Endodermal cell (in vitro differentiated cells): ENCODE results near the gene SLC31A1. TPM values are rescaled to one million over a fixed set of nuclear protein-coding genes. Genes with fewer than 3 reads are reported as not detected.

Experiments used
- DNase-seq: peaks from one replicate; pipeline ENCODE4 v3.0.0-alpha.2; 2017
- H3K27ac ChIP-seq: 2 replicates; pipeline ENCODE4 v1.5.1; 2013; ENCODE audit warnings: mild to moderate bottlenecking, low read depth, low read length, moderate library complexity
- H3K27me3 ChIP-seq: 2 replicates; pipeline ENCODE4 v1.6.1; 2013; ENCODE audit warnings: mild to moderate bottlenecking, low read length, moderate library complexity; ENCODE audit not compliant: insufficient read depth, control insufficient read depth, poor library complexity, severe bottlenecking
- H3K36me3 ChIP-seq: 2 replicates; pipeline ENCODE4 v1.7.0; 2013; ENCODE audit warnings: mild to moderate bottlenecking, low read length, moderate library complexity; ENCODE audit not compliant: control insufficient read depth, insufficient read depth
- H3K4me1 ChIP-seq: one replicate; pipeline ENCODE4 v1.7.0; 2013; ENCODE audit warnings: low read length; ENCODE audit not compliant: control insufficient read depth, insufficient read depth
- H3K4me3 ChIP-seq: 2 replicates; pipeline ENCODE4 v1.5.1; 2013; ENCODE audit warnings: mild to moderate bottlenecking, low read length, moderate library complexity
- H3K9ac ChIP-seq: 2 replicates; pipeline ENCODE4 v1.6.1; 2013; ENCODE audit warnings: mild to moderate bottlenecking, low read length, moderate library complexity; ENCODE audit not compliant: poor library complexity, severe bottlenecking; ENCODE audit errors: extremely low read depth
- H3K9me3 ChIP-seq: 2 replicates; pipeline ENCODE4 v1.6.1; 2013; ENCODE audit warnings: mild to moderate bottlenecking, low read length, moderate library complexity; ENCODE audit not compliant: control insufficient read depth
- H3K27ac Mint-ChIP-seq: 2 replicates; pipeline ENCODE4 v1.8.0; 2020; ENCODE audit warnings: mixed read lengths
- H3K27me3 Mint-ChIP-seq: 2 replicates; pipeline ENCODE4 v1.8.0; 2021; ENCODE audit warnings: mild to moderate bottlenecking, mixed read lengths; ENCODE audit not compliant: insufficient read depth
- H3K36me3 Mint-ChIP-seq: 2 replicates; pipeline ENCODE4 v1.8.0; 2020; ENCODE audit warnings: low read depth, mixed read lengths
- H3K4me1 Mint-ChIP-seq: 2 replicates; pipeline ENCODE4 v1.8.0; 2020; ENCODE audit warnings: mixed read lengths
- H3K4me3 Mint-ChIP-seq: 2 replicates; pipeline ENCODE4 v1.8.0; 2020; ENCODE audit warnings: mild to moderate bottlenecking, moderate library complexity, mixed read lengths
- H3K9me3 Mint-ChIP-seq: 2 replicates; pipeline ENCODE4 v1.8.0; 2020; ENCODE audit warnings: mild to moderate bottlenecking, mixed read lengths
- CTCF ChIP-seq: fragments of 200-600 bp; sonication (generic); conservative IDR thresholded peaks from 2 replicates; pipeline ENCODE4 v1.5.0; 2021; ENCODE audit warnings: antibody characterized with exemption, mild to moderate bottlenecking
- WGBS, 2 experiments: methylation state at CpG; one replicate each; pipeline versions ENCODE4 v1.1.5 to v1.1.7; 2013; ENCODE audit warnings: missing lambda C conversion rate in 2 of 2, mixed read lengths in 1 of 2; ENCODE audit not compliant: insufficient coverage in 1 of 2, insufficient read length in 1 of 2; 5-methylcytosine and 5-hydroxymethylcytosine counted together
- total RNA-seq, 2 donors: library from RNA; stranded (reverse); fragmentation: NEBNext Ultra II Directional in 1 of 2; extraction: Animal tissue kit (Norgen Biotek cat#: 25700) in 1 of 2; gene quantifications; 2 replicates in 1 of 2; 3 replicates in 1 of 2; pipeline ENCODE4 v1.2.1, GENCODE V29; 2021

SLC31A1 gene
- total RNA-seq, 2 donors from 2014 or later: 29.1 to 32.4 TPM

- H3K27me3 Mint-ChIP-seq: no peaks in the 10 kb centered on the region
These were observed 17.0 kb downstream of the SLC31A1 start for GRCh38 chr9:113238202-113238858.

GRCh38 chr9:113238859-113239232 is 17.5 kb downstream of the SLC31A1 start:
- Histone ChIP-seq H3K4me1 (no peaks in the 10 kb centered on the region), H3K4me3 (no peak overlapping the region), H3K36me3 (no peaks in the 10 kb centered on the region), H3K9ac (no peak overlapping the region), H3K9me3 (no peaks in the 10 kb centered on the region), H3K27me3 (no peaks in the 10 kb centered on the region), H3K27ac (no peak overlapping the region)
- TF ChIP-seq CTCF: no peak
- H3K4me1 Mint-ChIP-seq: no peaks in the 10 kb centered on the region
- H3K36me3 Mint-ChIP-seq: no peaks in the 10 kb centered on the region
- no peak for DNase-seq
- H3K27me3 Mint-ChIP-seq: no peaks in the 10 kb centered on the region
- H3K27ac Mint-ChIP-seq: no peak overlapping the region
- no peak overlapping the region for H3K4me3 Mint-ChIP-seq
- no peaks in the 10 kb centered on the region for H3K9me3 Mint-ChIP-seq
- 90 to 94% methylated on average over 4 of the region's 4 CpGs for WGBS, 2 experiments

More at GRCh38 chr9:113238202-113238858, 17.0 kb downstream of the SLC31A1 start:
- no peak for DNase-seq
- H3K36me3 Mint-ChIP-seq: no peaks in the 10 kb centered on the region
- no peaks in the 10 kb centered on the region for H3K4me1 Mint-ChIP-seq
- no peaks in the 10 kb centered on the region for H3K4me1 ChIP-seq
- H3K27ac Mint-ChIP-seq: no peak overlapping the region
- no peaks in the 10 kb centered on the region for H3K27me3 ChIP-seq
- H3K9ac ChIP-seq: no peak overlapping the region
- no peak for TF ChIP-seq CTCF
- H3K4me3 Mint-ChIP-seq: no peak overlapping the region
- H3K9me3 Mint-ChIP-seq: no peaks in the 10 kb centered on the region
- no peaks in the 10 kb centered on the region for H3K9me3 ChIP-seq
- no peak overlapping the region for H3K4me3 ChIP-seq
- H3K27ac ChIP-seq: no peak overlapping the region
- H3K36me3 ChIP-seq: no peaks in the 10 kb centered on the region
- 94 to 96% methylated on average over 8 to 10 of the region's 10 CpGs for WGBS, 2 experiments

- Histone ChIP-seq H3K27ac (no peak overlapping the region), H3K36me3 (no peaks in the 10 kb centered on the region), H3K9me3 (no peaks in the 10 kb centered on the region), H3K4me3 (no peak overlapping the region), H3K4me1 (no peaks in the 10 kb centered on the region), H3K9ac (no peak overlapping the region), H3K27me3 (no peaks in the 10 kb centered on the region)
- Mint-ChIP-seq H3K4me3 (no peak overlapping the region), H3K9me3 (no peaks in the 10 kb centered on the region), H3K27ac (no peak overlapping the region), H3K4me1 (no peaks in the 10 kb centered on the region), H3K27me3 (no peaks in the 10 kb centered on the region), H3K36me3 (no peaks in the 10 kb centered on the region)
- 92 to 94% methylated on average over 2 of the region's 2 CpGs for WGBS, 2 experiments
- no peak for TF ChIP-seq CTCF
- no peak for DNase-seq
These were observed 19.8 kb downstream of the SLC31A1 start for GRCh38 chr9:113241161-113241560.
